Esophagus muscularis mucosa (tissue), 3 donors: ENCODE results near the gene TP53INP2.

Experiments
- CTCF ChIP-seq, 3 experiments: fragments of 200-600 bp in 2 of 3; fragments of 450-650 bp in 1 of 3; sonication (generic) in 2 of 3; IDR thresholded peaks; one replicate each; pipeline ENCODE4 v1.5.1; 2017 to 2019; ENCODE audit warnings: antibody characterized with exemption in 3 of 3, mild to moderate bottlenecking in 2 of 3, moderate library complexity in 1 of 3
- POLR2AphosphoS5 ChIP-seq, 2 donors: sonication (generic); formaldehyde crosslinking; IDR thresholded peaks; one replicate each; pipeline ENCODE4 v1.6.1; 2017; ENCODE audit warnings: antibody characterized with exemption in 2 of 2

- TF ChIP-seq POLR2AphosphoS5 (IDR thresholded peaks at IDR 0.05) (no peak), CTCF (IDR thresholded peaks at IDR 0.05) (no peak)
These were observed 40.7 kb downstream of the TP53INP2 start for GRCh38 chr20:34744847-34745246.
